ENCODE measurements around the gene RXRA.
A peak's percentile ranks its signal among the peaks of the same experiment; 100 is the strongest.

Gene RXRA

GRCh38 chr9:134475011-134475790 lies 148.9 kb downstream of the RXRA start:
- no peaks in the 10 kb centered on the region for H3K27me3 ChIP-seq (replicated peaks; ENCODE audit: control insufficient read depth, insufficient read depth, low read length)
- no peaks in the 10 kb centered on the region for H3K36me3 ChIP-seq (ENCODE audit: control insufficient read depth, insufficient read depth, low read length, severe bottlenecking)
- peak overlapping the region; percentile 81 for H3K9ac ChIP-seq (ENCODE audit: low read length)
- peak; percentile 85 for DNase-seq (ENCODE audit: low read depth)
- H3K4me3 ChIP-seq (ENCODE audit: low read length): no peak overlapping the region
- peaks cover 35% of the 10 kb centered on the region for H3K4me1 ChIP-seq (ENCODE audit: control insufficient read depth, insufficient read depth, low read length)
- H3K9me3 ChIP-seq (ENCODE audit: control insufficient read depth, low read length): no peaks in the 10 kb centered on the region

- no peak for DNase-seq (ENCODE audit: low read depth)
- no peak overlapping the region for H3K4me3 ChIP-seq (ENCODE audit: low read length)
- no peaks in the 10 kb centered on the region for H3K27me3 ChIP-seq (replicated peaks; ENCODE audit: control insufficient read depth, insufficient read depth, low read length)
- H3K9me3 ChIP-seq (ENCODE audit: control insufficient read depth, low read length): no peaks in the 10 kb centered on the region
- peaks cover 35% of the 10 kb centered on the region for H3K4me1 ChIP-seq (ENCODE audit: control insufficient read depth, insufficient read depth, low read length)
- peak overlapping the region; percentile 37 for H3K9ac ChIP-seq (ENCODE audit: low read length)
- no peaks in the 10 kb centered on the region for H3K36me3 ChIP-seq (ENCODE audit: control insufficient read depth, insufficient read depth, low read length, severe bottlenecking)
Observed at GRCh38 chr9:134476272-134476941, 150.2 kb downstream of the RXRA start.

GRCh38 chr9:134476942-134477335 lies 150.7 kb downstream of the RXRA start:
- no peak overlapping the region for H3K4me3 ChIP-seq (ENCODE audit: low read length)
- no peaks in the 10 kb centered on the region for H3K9me3 ChIP-seq (ENCODE audit: control insufficient read depth, low read length)
- no peaks in the 10 kb centered on the region for H3K36me3 ChIP-seq (ENCODE audit: control insufficient read depth, insufficient read depth, low read length, severe bottlenecking)
- no peak for DNase-seq (ENCODE audit: low read depth)
- peaks cover 35% of the 10 kb centered on the region for H3K4me1 ChIP-seq (ENCODE audit: control insufficient read depth, insufficient read depth, low read length)
- H3K27me3 ChIP-seq (replicated peaks; ENCODE audit: control insufficient read depth, insufficient read depth, low read length): no peaks in the 10 kb centered on the region
- H3K9ac ChIP-seq (ENCODE audit: low read length): peak overlapping the region; percentile 37

GRCh38 chr9:134477342-134477925 lies 151.2 kb downstream of the RXRA start:
- Histone ChIP-seq H3K4me3 (ENCODE audit: low read length) (no peak overlapping the region), H3K27me3 (replicated peaks; ENCODE audit: control insufficient read depth, insufficient read depth, low read length) (no peaks in the 10 kb centered on the region), H3K36me3 (ENCODE audit: control insufficient read depth, insufficient read depth, low read length, severe bottlenecking) (no peaks in the 10 kb centered on the region), H3K9ac (ENCODE audit: low read length) (no peak overlapping the region), H3K9me3 (ENCODE audit: control insufficient read depth, low read length) (no peaks in the 10 kb centered on the region), H3K4me1 (ENCODE audit: control insufficient read depth, insufficient read depth, low read length) (peaks cover 31% of the 10 kb centered on the region)
- no peak for DNase-seq (ENCODE audit: low read depth)

GRCh38 chr9:134477927-134478326 lies 151.7 kb downstream of the RXRA start:
- no peaks in the 10 kb centered on the region for H3K36me3 ChIP-seq (ENCODE audit: control insufficient read depth, insufficient read depth, low read length, severe bottlenecking)
- H3K4me1 ChIP-seq (ENCODE audit: control insufficient read depth, insufficient read depth, low read length): peaks cover 31% of the 10 kb centered on the region
- no peaks in the 10 kb centered on the region for H3K27me3 ChIP-seq (replicated peaks; ENCODE audit: control insufficient read depth, insufficient read depth, low read length)
- DNase-seq (ENCODE audit: low read depth): no peak
- H3K9ac ChIP-seq (ENCODE audit: low read length): no peak overlapping the region
- no peaks in the 10 kb centered on the region for H3K9me3 ChIP-seq (ENCODE audit: control insufficient read depth, low read length)
- H3K4me3 ChIP-seq (ENCODE audit: low read length): no peak overlapping the region

GRCh38 chr9:134481762-134482161 lies 155.5 kb downstream of the RXRA start:
- no peak overlapping the region for H3K4me3 ChIP-seq (ENCODE audit: low read length)
- no peak overlapping the region for H3K9ac ChIP-seq (ENCODE audit: low read length)
- DNase-seq (ENCODE audit: low read depth): no peak
- peaks cover 5% of the 10 kb centered on the region for H3K4me1 ChIP-seq (ENCODE audit: control insufficient read depth, insufficient read depth, low read length)
- H3K9me3 ChIP-seq (ENCODE audit: control insufficient read depth, low read length): no peaks in the 10 kb centered on the region
- H3K27me3 ChIP-seq (replicated peaks; ENCODE audit: control insufficient read depth, insufficient read depth, low read length): no peaks in the 10 kb centered on the region
- H3K36me3 ChIP-seq (ENCODE audit: control insufficient read depth, insufficient read depth, low read length, severe bottlenecking): no peaks in the 10 kb centered on the region

- Histone ChIP-seq H3K4me3 (ENCODE audit: low read length) (no peak overlapping the region), H3K9me3 (ENCODE audit: control insufficient read depth, low read length) (no peaks in the 10 kb centered on the region), H3K9ac (ENCODE audit: low read length) (no peak overlapping the region), H3K27me3 (replicated peaks; ENCODE audit: control insufficient read depth, insufficient read depth, low read length) (no peaks in the 10 kb centered on the region), H3K4me1 (ENCODE audit: control insufficient read depth, insufficient read depth, low read length) (peaks cover 5% of the 10 kb centered on the region), H3K36me3 (ENCODE audit: control insufficient read depth, insufficient read depth, low read length, severe bottlenecking) (no peaks in the 10 kb centered on the region)
- DNase-seq (ENCODE audit: low read depth): no peak
Observed at GRCh38 chr9:134482226-134482625, 156.0 kb downstream of the RXRA start.

GRCh38 chr9:134483361-134484184 lies 157.3 kb downstream of the RXRA start:
- no peaks in the 10 kb centered on the region for H3K27me3 ChIP-seq (replicated peaks; ENCODE audit: control insufficient read depth, insufficient read depth, low read length)
- no peak for DNase-seq (ENCODE audit: low read depth)
- no peak overlapping the region for H3K4me3 ChIP-seq (ENCODE audit: low read length)
- no peaks in the 10 kb centered on the region for H3K36me3 ChIP-seq (ENCODE audit: control insufficient read depth, insufficient read depth, low read length, severe bottlenecking)
- no peak overlapping the region for H3K9ac ChIP-seq (ENCODE audit: low read length)
- no peaks in the 10 kb centered on the region for H3K9me3 ChIP-seq (ENCODE audit: control insufficient read depth, low read length)
- H3K4me1 ChIP-seq (ENCODE audit: control insufficient read depth, insufficient read depth, low read length): peaks cover 5% of the 10 kb centered on the region

GRCh38 chr9:134484479-134484878 lies 158.2 kb downstream of the RXRA start:
- Histone ChIP-seq H3K36me3 (ENCODE audit: control insufficient read depth, insufficient read depth, low read length, severe bottlenecking) (no peaks in the 10 kb centered on the region), H3K4me3 (ENCODE audit: low read length) (no peak overlapping the region), H3K9me3 (ENCODE audit: control insufficient read depth, low read length) (no peaks in the 10 kb centered on the region), H3K4me1 (ENCODE audit: control insufficient read depth, insufficient read depth, low read length) (peaks cover 10% of the 10 kb centered on the region), H3K9ac (ENCODE audit: low read length) (no peak overlapping the region), H3K27me3 (replicated peaks; ENCODE audit: control insufficient read depth, insufficient read depth, low read length) (no peaks in the 10 kb centered on the region)
- DNase-seq (ENCODE audit: low read depth): no peak

GRCh38 chr9:134485653-134486052 lies 159.4 kb downstream of the RXRA start:
- Histone ChIP-seq H3K27me3 (replicated peaks; ENCODE audit: control insufficient read depth, insufficient read depth, low read length) (no peaks in the 10 kb centered on the region), H3K9me3 (ENCODE audit: control insufficient read depth, low read length) (no peaks in the 10 kb centered on the region), H3K9ac (ENCODE audit: low read length) (no peak overlapping the region), H3K36me3 (ENCODE audit: control insufficient read depth, insufficient read depth, low read length, severe bottlenecking) (no peaks in the 10 kb centered on the region), H3K4me1 (ENCODE audit: control insufficient read depth, insufficient read depth, low read length) (peaks cover 10% of the 10 kb centered on the region), H3K4me3 (ENCODE audit: low read length) (no peak overlapping the region)
- DNase-seq (ENCODE audit: low read depth): no peak

GRCh38 chr9:134486143-134486591 lies 159.9 kb downstream of the RXRA start:
- Histone ChIP-seq H3K9ac (ENCODE audit: low read length) (no peak overlapping the region), H3K27me3 (replicated peaks; ENCODE audit: control insufficient read depth, insufficient read depth, low read length) (no peaks in the 10 kb centered on the region), H3K36me3 (ENCODE audit: control insufficient read depth, insufficient read depth, low read length, severe bottlenecking) (no peaks in the 10 kb centered on the region), H3K4me1 (ENCODE audit: control insufficient read depth, insufficient read depth, low read length) (peaks cover 11% of the 10 kb centered on the region), H3K4me3 (ENCODE audit: low read length) (no peak overlapping the region), H3K9me3 (ENCODE audit: control insufficient read depth, low read length) (no peaks in the 10 kb centered on the region)
- no peak for DNase-seq (ENCODE audit: low read depth)
